K562 (cell line): ENCODE results near the gene PPP1R3C. TPM values are rescaled to one million over a fixed set of nuclear protein-coding genes. Genes with fewer than 3 reads are reported as not detected.

Experiments used
- ATF2 ChIP-seq: sonication (generic); formaldehyde crosslinking; IDR thresholded peaks from 2 replicates; pipeline ENCODE4 v1.8.1; 2022; ENCODE audit warnings: missing genetic modification reagents
- BACH1 ChIP-seq: fragments of 200-800 bp; sonication (Bioruptor generic); IDR thresholded peaks from 2 replicates; pipeline ENCODE4 v1.6.1; 2016; ENCODE audit warnings: missing genetic modification characterization, missing compliant biosample characterization
- CHD4 ChIP-seq: fragments of 200-600 bp; sonication (generic); IDR thresholded peaks from 3 replicates; pipeline ENCODE4 v1.6.1; 2012; ENCODE audit warnings: low read depth, mild to moderate bottlenecking, mixed read lengths, low read length, inconsistent platforms; ENCODE audit not compliant: insufficient read depth, insufficient replicate concordance, poor library complexity, severe bottlenecking
- E2F8 ChIP-seq: fragments of 450-650 bp; IDR thresholded peaks from 2 replicates; pipeline ENCODE4 v1.7.1; 2018; ENCODE audit warnings: mild to moderate bottlenecking, low read depth; ENCODE audit not compliant: partially characterized antibody
- MEF2D ChIP-seq: conservative IDR thresholded peaks from 2 replicates; pipeline ENCODE4 v1.6.1; 2016; ENCODE audit warnings: low read depth, missing genetic modification characterization, missing compliant biosample characterization
- MXD1 ChIP-seq: fragments of 250-450 bp; sonication (Bioruptor Pico); IDR thresholded peaks from 2 replicates; pipeline ENCODE4 v1.8.0; 2021; ENCODE audit warnings: borderline replicate concordance, mild to moderate bottlenecking, moderate library complexity; ENCODE audit not compliant: poor library complexity, severe bottlenecking
- NCOA2 ChIP-seq, 2 experiments: fragments of 450-650 bp; IDR thresholded peaks; 2 replicates each; pipeline ENCODE4 v1.6.1; 2018; ENCODE audit warnings: mild to moderate bottlenecking in 2 of 2, moderate library complexity in 1 of 2; ENCODE audit not compliant: partially characterized antibody in 2 of 2
- PHB ChIP-seq: fragments of 250-450 bp; sonication (Bioruptor Pico); IDR thresholded peaks from 2 replicates; pipeline ENCODE4 v1.5.0; 2021
- POLR2G ChIP-seq: fragments of 200-400 bp; formaldehyde crosslinking; IDR thresholded peaks from 2 replicates; pipeline ENCODE4 v1.6.1; 2017; ENCODE audit warnings: low read depth, mild to moderate bottlenecking, antibody characterized with exemption, low read length, moderate library complexity
- SOX6 ChIP-seq: fragments of 450-650 bp; IDR thresholded peaks from 2 replicates; pipeline ENCODE4 v1.6.1; 2014; ENCODE audit warnings: mild to moderate bottlenecking
- TCF7 ChIP-seq: sonication (generic); IDR thresholded peaks from 2 replicates; pipeline ENCODE4 v1.6.1; 2016; ENCODE audit warnings: antibody characterized with exemption, borderline replicate concordance
- ZNF146 ChIP-seq: IDR thresholded peaks from one replicate; pipeline ENCODE4 v1.6.1; 2018; ENCODE audit warnings: missing compliant biosample characterization; ENCODE audit not compliant: unreplicated experiment
- ZNF274 ChIP-seq: IDR thresholded peaks from 2 replicates; pipeline ENCODE4 v1.6.1; 2011; ENCODE audit warnings: low read depth, mild to moderate bottlenecking, low read length, moderate library complexity, borderline replicate concordance
- ZNF518B ChIP-seq: fragments of 250-450 bp; sonication (Bioruptor Pico); IDR thresholded peaks from 2 replicates; pipeline ENCODE4 v1.5.0; 2021; ENCODE audit warnings: mild to moderate bottlenecking, moderate library complexity
- ZNF57 ChIP-seq: fragments of 450-650 bp; formaldehyde crosslinking; IDR thresholded peaks from 2 replicates; pipeline ENCODE4 v1.4.0; 2020; ENCODE audit warnings: mild to moderate bottlenecking, moderate library complexity
- ZNF785 ChIP-seq: fragments of 250-450 bp; sonication (Bioruptor Pico); IDR thresholded peaks from 2 replicates; pipeline ENCODE4 v1.4.0; 2020; ENCODE audit warnings: mild to moderate bottlenecking
- ZSCAN32 ChIP-seq: fragments of 450-650 bp; formaldehyde crosslinking; IDR thresholded peaks from 2 replicates; pipeline ENCODE4 v1.4.0; 2020; ENCODE audit warnings: mild to moderate bottlenecking, moderate library complexity
- ZZZ3 ChIP-seq: fragments of 450-650 bp; IDR thresholded peaks from 2 replicates; pipeline ENCODE4 v1.6.1; 2016; ENCODE audit warnings: antibody characterized with exemption, mild to moderate bottlenecking, moderate library complexity
- polyA plus RNA-seq, 8 experiments: library from polyadenylated mRNA; depleted of rRNA in 4 of 8; stranded (reverse) in 5 of 8; unstranded in 3 of 8; fragments of >200 nt; fragmentation: Nextera tagmentation in 2 of 8; fragmentation: Illumina TruSeq in 1 of 8; extraction: Ambion mirVana in 2 of 8; extraction: Trizol in 1 of 8; gene quantifications; 2 replicates each; pipeline versions ENCODE4 v1.2.1 to v1.2.3, GENCODE V29; 2011 to 2014; ENCODE audit warnings: inconsistent platforms in 1 of 8, missing spikeins in 1 of 8
- total RNA-seq, 7 experiments: library from RNA; depleted of rRNA in 6 of 7; stranded (reverse); fragments of >200 nt in 6 of 7; fragmentation: Illumina TruSeq in 2 of 7; extraction: Trizol in 2 of 7; gene quantifications; 2 replicates each; pipeline versions ENCODE4 v1.2.1 to v1.2.3, GENCODE V29; 2011 to 2021; ENCODE audit warnings: low replicate concordance in 1 of 7

PPP1R3C gene
- total and polyA plus RNA-seq, 9 of the 15 experiments (the other 6 are each of a cell fraction or from before 2014, with no cell fraction given), result 0.06 to 0.24 (median 0.12) TPM; not detected in 3

GRCh38 chr10:91672021-91672608 lies 39.2 kb upstream of the PPP1R3C start (continued):
- TF ChIP-seq NCOA2 (IDR thresholded peaks at IDR 0.05; ENCODE audit: partially characterized antibody in 2 of 2) (no peak), PHB (CRISPR knock-in tag) (no peak), TCF7 (no peak), ZNF785 (CRISPR knock-in tag) (no peak), BACH1 (tag) (no peak), ZNF518B (no peak), POLR2G (no peak), ZSCAN32 (CRISPR knock-in tag) (no peak), ATF2 (CRISPR knock-in tag) (no peak), MEF2D (tag) (no peak), ZNF146 (CRISPR knock-in tag) (no peak), ZNF274 (no peak), CHD4 (no peak), E2F8 (no peak), ZZZ3 (no peak), SOX6 (0 out of 2 replicates have a peak, but pooled peaks have one; percentile 18), ZNF57 (CRISPR knock-in tag) (no peak), MXD1 (CRISPR knock-in tag) (no peak)
